ENCODE measurements around the gene SIRPA. TPM values are rescaled to one million over a fixed set of nuclear protein-coding genes. Genes with fewer than 3 reads are reported as not detected.
"Not testable (repeated sequence)": the region's sequence is repeated elsewhere in the genome, so short reads cannot be mapped to it uniquely, and the experiment has no call there.

SIRPA gene
- polyA plus RNA-seq, 1 experiment, result 21.2 TPM

- no peak for TF ChIP-seq CTCF (IDR thresholded peaks at IDR 0.05; ENCODE audit: low read depth, low read length)
- CTCF ChIA-PET, result interaction anchor here (1.1 kb wide), 1 partner anchor 135 kb away, joined by 7 read pairs; no protein-coding TSS in a partner anchor
- no peak overlapping the region for H3K27ac ChIP-seq (ENCODE audit: low read depth, low read length)
- no peak overlapping the region for H3K4me3 ChIP-seq (ENCODE audit: low read depth, low read length)
- DNase-seq (ENCODE audit: low read depth, low spot score), result no peak
- no peaks in the 10 kb centered on the region for H3K27me3 ChIP-seq (ENCODE audit: control insufficient read depth, insufficient read depth, low read length)
- POLR2A ChIA-PET, result no interaction called here
- H3K9me3 ChIP-seq (ENCODE audit: control insufficient read depth, insufficient read depth, low read length), result no peaks in the 10 kb centered on the region; the same call in 1 of the 2 replicates
These were observed 16.8 kb downstream of the SIRPA start for GRCh38 chr20:1912053-1912452.

- Histone ChIP-seq H3K4me3 (ENCODE audit: low read depth, low read length) (no peak overlapping the region), H3K9me3 (ENCODE audit: control insufficient read depth, insufficient read depth, low read length) (no peaks in the 10 kb centered on the region; the same call in 1 of the 2 replicates)
These were observed 17.4 kb downstream of the SIRPA start for GRCh38 chr20:1912646-1913045.

GRCh38 chr20:1915233-1915632 lies 20.0 kb downstream of the SIRPA start:
- H3K27me3 ChIP-seq (ENCODE audit: control insufficient read depth, insufficient read depth, low read length); POLR2A ChIA-PET; DNase-seq (ENCODE audit: low read depth, low spot score); H3K9me3 ChIP-seq (ENCODE audit: control insufficient read depth, insufficient read depth, low read length); H3K27ac ChIP-seq (ENCODE audit: low read depth, low read length); H3K4me3 ChIP-seq (ENCODE audit: low read depth, low read length); CTCF ChIA-PET: not testable (repeated sequence)

More at GRCh38 chr20:1912646-1913045, 17.4 kb downstream of the SIRPA start:
- H3K27ac ChIP-seq (ENCODE audit: low read depth, low read length), result no peak overlapping the region
- ChIA-PET CTCF (interaction anchor here (1.1 kb wide), 1 partner anchor 136 kb away, joined by 7 read pairs; no protein-coding TSS in a partner anchor), POLR2A (no interaction called here)
- TF ChIP-seq CTCF (IDR thresholded peaks at IDR 0.05; ENCODE audit: low read depth, low read length), result no peak
- no peaks in the 10 kb centered on the region for H3K27me3 ChIP-seq (ENCODE audit: control insufficient read depth, insufficient read depth, low read length)
- DNase-seq (ENCODE audit: low read depth, low spot score), result no peak

GRCh38 chr20:1915725-1916124 lies 20.5 kb downstream of the SIRPA start:
- CTCF ChIA-PET, result no interaction called here
- no peaks in the 10 kb centered on the region for H3K27me3 ChIP-seq (ENCODE audit: control insufficient read depth, insufficient read depth, low read length)
- H3K9me3 ChIP-seq (ENCODE audit: control insufficient read depth, insufficient read depth, low read length), result no peaks in the 10 kb centered on the region; the same call in 1 of the 2 replicates
- no peak for TF ChIP-seq CTCF (IDR thresholded peaks at IDR 0.05; ENCODE audit: low read depth, low read length)
- no peak overlapping the region for H3K27ac ChIP-seq (ENCODE audit: low read depth, low read length)
- POLR2A ChIA-PET, result no interaction called here
- no peak overlapping the region for H3K4me3 ChIP-seq (ENCODE audit: low read depth, low read length)
- DNase-seq (ENCODE audit: low read depth, low spot score), result no peak

GRCh38 chr20:1917786-1918185 lies 22.6 kb downstream of the SIRPA start:
- Histone ChIP-seq H3K9me3 (ENCODE audit: control insufficient read depth, insufficient read depth, low read length) (no peaks in the 10 kb centered on the region), H3K4me3 (ENCODE audit: low read depth, low read length) (no peak overlapping the region), H3K27ac (ENCODE audit: low read depth, low read length) (no peak overlapping the region), H3K27me3 (ENCODE audit: control insufficient read depth, insufficient read depth, low read length) (no peaks in the 10 kb centered on the region)
- POLR2A ChIA-PET, result no interaction called here
- CTCF ChIA-PET, result no interaction called here
- TF ChIP-seq CTCF (IDR thresholded peaks at IDR 0.05; ENCODE audit: low read depth, low read length), result no peak
- no peak for DNase-seq (ENCODE audit: low read depth, low spot score)
